Dermis microvascular lymphatic vessel endothelial cell (primary cell): ENCODE data around the gene WDFY2. TPM values are rescaled to one million over a fixed set of nuclear protein-coding genes. Genes with fewer than 3 reads are reported as not detected.

Experiments
- DNase-seq, 2 donors: peaks; one replicate each; pipeline versions ENCODE4 v3.0.0 to v3.0.0-alpha.2; 2010; ENCODE audit warnings: low read depth in 2 of 2
- total RNA-seq: library from RNA; depleted of rRNA; stranded (reverse); fragments of >200 nt; gene quantifications from 2 replicates; pipeline ENCODE4 v1.2.1, GENCODE V29; 2014

The WDFY2 gene
- total RNA-seq, 1 donor from 2014 or later = 2.6 TPM

- DNase-seq = no peak
Measured at GRCh38 chr13:51814071-51814470, 229.8 kb downstream of the WDFY2 start.

- peak; percentile 35 to 57 for DNase-seq
Measured at GRCh38 chr13:51814825-51815650, 230.8 kb downstream of the WDFY2 start.

DNA sequence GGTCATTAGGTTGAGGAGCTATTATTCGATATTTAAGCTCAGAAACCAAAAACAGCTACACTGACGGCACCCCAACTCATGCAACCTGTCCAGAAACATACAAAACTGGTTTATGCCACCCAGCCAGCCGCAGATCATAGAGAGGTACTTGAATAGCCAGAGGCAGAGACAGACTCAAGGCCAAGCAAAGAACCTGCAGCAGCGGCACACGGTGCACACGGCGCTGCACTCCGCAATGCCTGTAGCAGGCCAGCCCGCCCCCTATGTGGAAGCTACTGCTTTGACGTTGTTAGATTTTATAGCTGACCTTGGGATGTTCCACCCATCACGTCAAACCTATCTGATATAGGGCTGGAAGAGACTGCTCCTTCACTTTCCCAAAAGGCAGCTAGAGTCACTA is 231.6 kb downstream of the WDFY2 start:
- DNase-seq = no peak

DNA sequence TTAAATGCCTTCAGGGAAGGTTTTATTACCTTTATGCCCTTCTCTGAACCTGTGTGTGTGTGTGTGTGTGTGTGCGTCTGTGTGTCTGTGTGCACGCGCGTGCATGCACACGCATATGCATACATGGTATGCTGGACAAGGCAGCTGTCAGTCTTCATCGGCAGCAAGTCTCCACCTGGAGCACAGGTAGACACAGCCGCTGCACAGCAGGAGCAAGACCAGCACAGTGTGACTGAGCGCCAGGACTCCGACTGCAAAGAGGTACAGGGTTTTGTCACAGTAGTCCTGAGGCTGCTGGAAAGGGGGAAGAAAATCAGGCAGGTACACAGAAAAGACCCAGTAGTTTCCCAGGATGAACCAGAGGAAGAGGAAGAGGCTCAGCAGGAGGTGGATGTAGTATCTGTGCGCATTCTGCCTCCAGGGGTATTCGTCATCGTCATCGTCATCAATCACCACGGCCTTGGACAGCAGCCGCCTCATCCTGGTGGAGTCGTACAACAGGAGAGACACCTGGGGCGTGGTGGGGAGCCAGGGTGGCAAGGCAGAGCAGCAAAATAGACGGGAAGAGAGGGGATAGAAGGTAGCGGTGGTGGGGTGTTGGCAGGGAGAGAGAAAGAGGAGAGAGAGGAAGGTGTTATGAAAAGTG is 232.5 kb downstream of the WDFY2 start:
- DNase-seq = no peak

Other genes with a start within 250 kb of the WDFY2 start
- not detected in 2 replicates for gene SERPINE3, start 244.8 kb upstream of the WDFY2 start, total RNA-seq
- gene INTS6, start 131.4 kb upstream of the WDFY2 start, total RNA-seq = 31.2 and 48.4 TPM in 2 replicates
- gene DHRS12, start 219.7 kb downstream of the WDFY2 start, total RNA-seq = 5.4 and 10.5 TPM in 2 replicates